Activated CD8-positive, alpha-beta memory T cell treated with anti-CD3 and anti-CD28 coated beads for 24 hours (primary cell): Measurements from ENCODE around the gene PDE4B.
"Not testable (repeated sequence)": the region's sequence is repeated elsewhere in the genome, so short reads cannot be mapped to it uniquely, and the experiment has no call there.

Source experiments
- DNase-seq: peaks from one replicate; pipeline ENCODE4 v3.0.0-alpha.2; 2020

Gene PDE4B

DNA sequence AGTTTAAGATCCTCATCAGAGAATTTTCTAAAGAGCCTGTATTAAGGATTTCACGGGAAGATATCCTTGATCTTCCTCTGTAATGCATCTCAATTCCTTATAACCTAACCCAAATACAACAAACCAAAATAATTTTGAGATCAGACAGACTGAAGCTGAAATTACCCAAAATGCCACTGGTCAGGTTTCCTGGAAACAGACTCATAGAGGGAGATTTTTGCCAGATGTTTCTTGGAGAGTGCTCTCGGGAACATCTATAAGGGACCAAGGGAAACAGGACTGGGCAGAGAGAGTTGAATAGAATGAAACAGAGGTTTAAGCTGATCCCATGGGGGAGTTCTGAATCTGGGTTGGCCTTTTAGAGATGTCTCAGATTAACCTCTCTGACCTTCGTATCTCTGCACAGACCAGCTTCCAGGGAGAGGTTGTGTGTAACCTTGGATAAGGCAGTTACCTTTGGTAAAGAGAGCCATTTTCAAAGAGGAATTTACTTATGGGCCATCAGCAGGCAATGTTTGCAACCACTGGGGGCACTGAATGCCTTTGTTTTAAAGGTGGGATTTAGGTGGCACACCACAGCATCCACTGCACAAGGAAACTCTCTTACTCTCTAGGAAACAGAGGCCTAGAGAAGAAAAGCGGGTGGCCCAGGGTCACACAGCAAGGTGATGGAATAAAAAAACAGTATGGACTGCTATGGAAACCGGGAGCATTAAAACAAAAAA lies 610.5 kb downstream of the PDE4B start:
- DNase-seq, result no peak

DNA sequence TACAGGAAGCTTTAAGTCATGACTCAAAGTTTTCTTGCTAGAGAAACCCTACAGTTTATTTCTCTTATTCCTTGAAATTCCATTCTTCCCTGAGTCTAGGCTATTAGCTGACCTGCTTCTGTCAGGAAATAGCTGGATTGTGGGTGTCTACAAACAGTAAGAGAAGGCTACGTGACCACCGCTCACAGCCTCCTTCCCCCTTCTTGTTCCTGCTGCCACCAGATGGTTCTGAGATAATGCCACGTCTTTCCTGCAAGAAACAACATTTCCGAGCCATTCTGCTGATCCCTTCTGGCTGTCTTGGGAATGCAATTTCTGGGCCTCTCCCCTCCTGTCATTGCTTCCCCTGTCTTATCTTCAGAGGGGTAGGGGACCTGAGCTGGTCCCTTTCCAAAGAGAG lies 612.4 kb downstream of the PDE4B start:
- DNase-seq, result no peak

DNA sequence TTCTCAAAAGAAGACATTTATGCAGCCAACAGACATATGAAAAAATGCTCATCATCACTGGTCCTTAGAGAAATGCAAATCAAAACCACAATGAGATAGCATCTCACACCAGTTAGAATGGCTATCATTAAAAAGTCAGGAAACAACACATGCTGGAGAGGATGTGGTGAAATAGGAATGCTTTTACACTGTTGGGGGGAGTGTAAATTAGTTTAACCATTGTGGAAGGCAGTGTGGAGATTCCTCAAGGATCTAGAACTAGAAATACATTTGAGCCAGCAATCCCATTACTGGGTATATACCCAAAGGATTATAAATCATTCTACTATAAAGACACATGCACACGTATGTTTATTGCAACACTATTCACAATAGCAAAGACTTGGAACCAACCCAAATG lies 618.8 kb downstream of the PDE4B start:
- not testable (repeated sequence) for DNase-seq

DNA sequence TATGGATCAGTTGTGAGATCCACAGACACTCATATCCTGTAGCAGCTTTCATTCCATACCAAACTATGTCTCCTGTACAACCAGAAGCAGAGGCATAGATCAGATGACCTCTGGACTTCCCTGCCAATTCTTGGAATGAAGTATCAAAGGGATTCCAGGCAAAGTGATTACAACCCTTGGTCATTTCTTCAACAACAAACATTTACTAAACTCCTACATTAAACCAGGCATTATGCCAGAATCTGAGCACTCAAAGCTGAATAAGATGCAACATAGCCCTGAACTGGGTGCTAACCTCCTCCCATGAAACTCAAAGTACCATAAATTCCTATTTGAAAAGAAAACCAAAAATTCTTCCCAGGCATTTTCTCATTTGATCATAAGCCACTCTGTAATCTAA lies 620.0 kb downstream of the PDE4B start:
- DNase-seq, result no peak

DNA sequence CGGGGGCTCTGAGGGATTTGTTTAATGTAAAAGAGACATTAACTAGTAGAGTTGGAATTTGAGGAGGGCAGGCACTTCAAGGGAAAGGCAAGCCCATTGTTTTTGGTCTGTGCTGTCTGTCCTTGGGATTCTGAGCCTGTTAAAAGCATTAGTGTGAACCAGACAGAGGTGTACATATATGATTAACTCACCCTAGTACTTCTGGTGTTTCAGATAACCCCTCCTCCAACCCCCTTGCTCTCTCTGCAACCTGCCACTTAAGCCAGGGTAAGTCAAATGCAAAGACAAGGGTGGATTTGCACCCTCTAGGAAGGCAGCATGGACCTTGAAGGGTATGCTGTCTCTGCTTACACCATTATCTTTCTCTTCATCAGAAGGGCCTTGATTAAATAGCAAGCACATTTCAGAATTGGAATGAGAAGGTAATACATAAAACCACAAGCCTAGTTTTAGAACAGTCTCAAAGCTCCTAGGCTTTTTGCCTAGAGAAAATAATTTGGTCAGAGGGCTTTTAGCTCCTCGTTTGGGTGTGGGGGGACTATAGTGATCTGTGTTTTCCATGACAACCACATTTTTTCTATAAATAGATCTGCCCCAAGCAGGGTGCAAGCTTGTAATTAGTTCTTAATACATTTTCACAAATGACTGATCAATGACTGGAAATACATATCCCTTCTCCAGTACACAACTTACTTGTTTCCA lies 620.6 kb downstream of the PDE4B start:
- no peak for DNase-seq

DNA sequence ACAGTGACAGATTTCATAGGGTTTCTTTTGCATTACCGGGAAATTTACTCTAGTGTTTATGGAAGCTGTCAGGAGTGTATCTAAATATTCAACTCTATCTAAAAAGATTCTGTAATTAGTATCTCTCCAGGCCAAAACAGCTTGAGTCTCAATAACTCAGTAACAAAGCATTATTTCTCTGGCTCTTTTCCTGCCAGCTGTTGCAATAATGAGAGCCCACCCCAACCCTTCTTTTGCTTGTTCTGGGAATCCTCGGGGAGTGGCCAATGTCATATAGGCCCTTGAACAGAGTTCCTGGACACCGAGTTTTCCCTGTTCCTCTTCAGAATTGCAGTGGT lies 621.1 kb downstream of the PDE4B start:
- DNase-seq, result no peak

DNA sequence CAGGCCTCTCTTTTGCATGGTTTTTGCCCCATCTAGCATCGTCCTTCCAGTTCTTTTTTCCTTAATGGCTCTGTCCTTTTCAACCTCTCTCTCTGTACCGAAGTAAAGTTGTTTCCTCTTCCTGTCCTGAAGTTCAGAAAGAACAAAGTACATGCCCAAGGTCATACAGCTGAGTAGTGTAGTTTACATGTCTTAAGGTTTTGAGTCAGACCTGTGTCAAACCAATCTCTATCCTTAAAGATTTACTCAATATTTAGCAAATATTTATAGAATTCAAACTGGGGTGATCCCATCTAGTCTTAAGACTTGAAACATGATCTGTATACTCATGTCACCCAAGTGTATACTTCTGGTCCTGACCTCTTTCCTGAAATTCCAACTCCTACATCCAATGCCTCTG lies 622.6 kb downstream of the PDE4B start:
- DNase-seq, result no peak

DNA sequence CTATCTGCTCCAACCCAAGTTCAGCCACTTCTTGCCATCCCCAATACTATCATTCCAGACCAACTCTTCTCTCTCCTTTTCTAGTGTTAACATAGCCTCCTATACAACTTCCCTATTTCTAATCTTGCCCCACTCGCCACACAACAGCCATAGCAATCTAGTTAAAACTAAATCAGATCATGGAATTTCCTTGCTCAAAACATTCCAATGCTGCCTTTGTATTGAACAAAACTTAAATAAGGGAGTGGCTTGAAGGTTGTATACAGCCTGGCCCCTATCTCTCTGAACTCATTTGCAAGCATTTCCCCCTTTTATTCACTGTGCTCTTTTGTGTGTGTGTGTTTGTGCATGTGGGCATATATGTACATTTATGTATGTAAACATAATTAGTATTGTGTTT lies 623.2 kb downstream of the PDE4B start:
- DNase-seq, result no peak

DNA sequence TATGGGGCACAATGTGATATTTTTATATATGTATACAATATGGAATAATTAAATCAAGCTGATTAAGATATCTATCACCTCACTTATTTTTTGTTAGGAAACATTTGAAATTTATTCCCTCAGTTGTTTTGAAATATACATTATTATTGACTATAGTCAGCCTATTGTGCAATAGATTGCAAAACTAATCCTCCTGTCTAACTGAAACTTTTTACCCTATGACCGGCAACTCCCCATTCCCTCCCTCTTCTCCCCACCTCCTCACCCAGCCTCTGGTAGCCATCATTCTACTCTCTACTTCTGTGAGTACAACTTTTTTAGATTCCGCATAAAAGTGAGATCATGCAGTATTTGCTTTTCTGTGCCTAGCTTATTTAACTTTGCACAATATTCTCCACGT lies 623.6 kb downstream of the PDE4B start:
- DNase-seq, result no peak

DNA sequence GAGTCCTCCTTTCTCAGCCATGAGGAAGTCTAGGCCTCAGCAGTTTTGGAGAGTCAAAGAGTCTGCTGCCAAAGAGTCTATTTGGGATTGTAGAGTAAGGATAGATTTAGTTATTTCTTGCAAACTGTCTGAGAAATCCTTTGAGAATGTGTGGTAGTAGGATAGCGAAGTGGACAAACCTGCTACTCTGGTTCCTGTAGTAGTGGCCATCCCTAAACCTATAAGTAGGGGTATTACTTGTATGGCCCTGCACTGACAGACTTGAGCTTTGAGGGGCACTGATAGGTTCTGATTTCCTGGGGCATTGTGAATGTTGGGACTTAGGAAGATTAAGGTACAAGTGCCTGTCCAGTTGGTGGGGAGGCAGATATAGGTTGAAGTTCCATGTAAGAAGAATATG lies 625.3 kb downstream of the PDE4B start:
- no peak for DNase-seq

DNA sequence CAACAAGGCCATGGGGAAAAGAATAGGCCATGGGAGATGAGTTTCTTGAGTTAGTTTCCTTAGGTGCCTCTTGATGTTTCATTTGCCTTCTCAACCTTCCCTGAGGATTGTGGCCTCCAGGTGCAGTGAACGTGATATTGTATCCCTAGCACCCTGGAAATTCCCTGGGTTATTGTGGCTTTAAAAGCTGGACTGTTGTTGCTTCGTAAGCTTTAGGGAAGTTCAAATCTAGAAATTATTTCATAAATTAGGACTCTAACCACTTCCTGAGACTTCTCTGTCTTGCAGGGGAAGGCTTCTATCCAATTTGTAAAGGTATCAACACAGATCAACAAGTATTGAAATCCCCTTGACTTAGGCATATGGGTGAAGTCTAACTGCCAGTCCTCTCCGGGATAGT lies 627.5 kb downstream of the PDE4B start:
- not testable (repeated sequence) for DNase-seq

DNA sequence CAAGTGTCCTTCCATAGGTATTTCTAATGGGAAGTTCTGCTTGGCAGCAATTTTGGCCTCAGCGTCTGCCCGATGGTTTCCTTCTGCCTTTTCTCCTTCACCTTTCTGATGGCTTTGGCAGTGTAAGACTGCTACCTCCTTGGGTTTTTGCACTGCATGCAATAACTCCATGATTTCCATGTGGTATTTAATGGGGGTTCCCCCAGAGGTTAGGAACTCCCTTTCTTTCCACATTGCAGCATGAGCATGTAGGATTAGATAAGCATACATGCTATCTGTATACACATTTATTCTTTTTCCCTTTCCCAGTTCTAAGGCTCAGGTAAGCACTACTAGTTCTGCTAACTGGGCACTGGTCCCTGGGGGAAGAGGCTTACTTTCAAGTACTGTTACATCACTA lies 628.2 kb downstream of the PDE4B start:
- DNase-seq, result not testable (repeated sequence)

DNA sequence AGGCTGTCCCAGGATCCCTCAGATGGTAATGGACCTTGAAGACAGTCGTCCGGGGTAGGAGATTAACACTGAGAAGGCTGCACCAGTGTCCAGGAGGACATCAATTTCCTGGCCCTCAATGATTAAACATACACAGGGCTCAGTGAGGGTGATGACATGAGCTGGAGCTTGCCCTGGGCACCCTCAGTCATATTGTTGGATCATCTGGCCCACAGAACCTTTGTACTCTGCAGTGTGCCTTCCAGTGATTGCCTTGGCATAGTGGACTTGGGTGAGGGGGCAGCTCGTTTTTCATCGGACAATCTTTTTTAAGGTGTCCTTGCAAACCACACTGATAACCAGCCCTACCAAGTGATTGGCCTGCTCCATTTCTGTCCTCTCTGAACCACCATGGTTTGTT lies 630.1 kb downstream of the PDE4B start:
- DNase-seq, result no peak
